IMR-90 (cell line): ENCODE data around the gene FHL2. TPM values are rescaled to one million over a fixed set of nuclear protein-coding genes. Genes with fewer than 3 reads are reported as not detected.

ENCODE experiments used
- ATAC-seq: fragments of 200-7000 bp; cut with Tn5 transposase; 2 replicates; pipeline ENCODE4 v1.9.1; 2020; ENCODE audit warnings: low read depth, mild to moderate bottlenecking, moderate library complexity
- BruUV-seq: library from RNA; stranded (reverse); fragments of 400-500 nt; replicated peaks from 2 replicates; lab custom pipeline; 2021; lab: Mats Ljungman, UMichigan
- CTCF ChIA-PET: fragments of 300-600 bp; formaldehyde crosslinking; extraction: SDS; loops from one replicate; lab custom pipeline; 2021; ENCODE audit warnings: antibody characterized with exemption; lab: Yijun Ruan, JAX
- POLR2A ChIA-PET: fragments of 300-600 bp; sonication (Branson Sonifier 250); formaldehyde crosslinking; loops from one replicate; lab custom pipeline; 2022; ENCODE audit warnings: antibody characterized with exemption; ENCODE audit not compliant: unreplicated experiment; lab: Charles Lee
- DNase-seq: peaks from one replicate; pipeline ENCODE4 v3.0.0; 2013
- H2AFZ ChIP-seq: replicated peaks from 2 replicates; pipeline ENCODE3; 2013; ENCODE audit warnings: low read length, mild to moderate bottlenecking; ENCODE audit not compliant: poor library complexity
- H2AK5ac ChIP-seq: 2 replicates; pipeline ENCODE4 v1.6.1; 2013; ENCODE audit warnings: low read depth, low read length, inconsistent platforms
- H2AK9ac ChIP-seq: replicated peaks from 2 replicates; pipeline ENCODE3; 2013; ENCODE audit warnings: mild to moderate bottlenecking, low read depth, low read length, moderate library complexity; ENCODE audit not compliant: poor library complexity
- H2BK120ac ChIP-seq: 2 replicates; pipeline ENCODE4 v1.6.1; 2013; ENCODE audit warnings: low read depth, low read length, inconsistent platforms
- H2BK15ac ChIP-seq: 3 replicates; pipeline ENCODE4 v1.6.1; 2013; ENCODE audit warnings: low read depth, low read length, inconsistent platforms
- H2BK20ac ChIP-seq: 2 replicates; pipeline ENCODE4 v1.6.1; 2013; ENCODE audit warnings: low read depth, mild to moderate bottlenecking, inconsistent platforms, low read length, moderate library complexity
- H2BK5ac ChIP-seq: 2 replicates; pipeline ENCODE4 v1.6.1; 2013; ENCODE audit warnings: mild to moderate bottlenecking, low read depth, low read length, inconsistent platforms; ENCODE audit not compliant: poor library complexity, severe bottlenecking
- H3K14ac ChIP-seq: replicated peaks from 2 replicates; pipeline ENCODE4 v1.6.1; 2013; ENCODE audit warnings: low read depth, low read length, inconsistent platforms
- H3K18ac ChIP-seq: 2 replicates; pipeline ENCODE4 v1.6.1; 2013; ENCODE audit warnings: low read depth, low read length, control low read depth
- H3K23ac ChIP-seq: 2 replicates; pipeline ENCODE4 v1.6.1; 2013; ENCODE audit warnings: low read depth, low read length, inconsistent platforms
- H3K27ac ChIP-seq: 2 replicates; pipeline ENCODE4 v1.5.1; 2013; ENCODE audit warnings: mild to moderate bottlenecking, control low read depth, low read length; ENCODE audit not compliant: insufficient read depth
- H3K27me3 ChIP-seq: 2 replicates; pipeline ENCODE4 v1.6.1; 2013; ENCODE audit warnings: low read length; ENCODE audit not compliant: control insufficient read depth, insufficient read depth
- H3K36me3 ChIP-seq: 2 replicates; pipeline ENCODE4 v1.6.1; 2013; ENCODE audit warnings: low read length, mixed read lengths; ENCODE audit not compliant: control insufficient read depth, insufficient read depth
- H3K4ac ChIP-seq: 2 replicates; pipeline ENCODE4 v1.6.1; 2013; ENCODE audit warnings: low read depth, low read length, inconsistent platforms
- H3K4me1 ChIP-seq: 2 replicates; pipeline ENCODE4 v1.6.1; 2013; ENCODE audit warnings: low read length, mixed read lengths; ENCODE audit not compliant: control insufficient read depth, insufficient read depth
- H3K4me2 ChIP-seq: 2 replicates; pipeline ENCODE4 v1.6.1; 2013; ENCODE audit warnings: low read depth, mild to moderate bottlenecking, control low read depth, low read length, moderate library complexity
- H3K4me3 ChIP-seq: 2 replicates; pipeline ENCODE4 v1.5.1; 2013; ENCODE audit warnings: low read depth, mild to moderate bottlenecking, control low read depth, low read length, moderate library complexity; ENCODE audit not compliant: insufficient read depth
- H3K56ac ChIP-seq: 2 replicates; pipeline ENCODE4 v1.6.1; 2013; ENCODE audit warnings: low read length, inconsistent platforms; ENCODE audit not compliant: insufficient read depth; ENCODE audit errors: extremely low read depth
- H3K79me1 ChIP-seq, 2 experiments: 2 replicates each; pipeline ENCODE4 v1.6.1; 2013; ENCODE audit warnings: low read length in 2 of 2, inconsistent platforms in 1 of 2, low read depth in 1 of 2
- H3K9ac ChIP-seq: 2 replicates; pipeline ENCODE4 v1.6.1; 2013; ENCODE audit warnings: low read depth, low read length, control low read depth
- H3K9me1 ChIP-seq: 2 replicates; pipeline ENCODE4 v1.6.1; 2013; ENCODE audit warnings: low read length, inconsistent platforms; ENCODE audit not compliant: insufficient read depth
- H3K9me3 ChIP-seq: 2 replicates; pipeline ENCODE4 v1.6.1; 2013; ENCODE audit warnings: low read length; ENCODE audit not compliant: control insufficient read depth, insufficient read depth
- H4K20me1 ChIP-seq: 2 replicates; pipeline ENCODE4 v1.6.1; 2013; ENCODE audit warnings: low read length, inconsistent platforms; ENCODE audit not compliant: insufficient read depth
- H4K5ac ChIP-seq: 2 replicates; pipeline ENCODE4 v1.6.1; 2013; ENCODE audit warnings: mild to moderate bottlenecking, low read depth, low read length, control low read depth
- H4K8ac ChIP-seq, 2 experiments: 2 replicates each; pipeline ENCODE4 v1.6.1; 2013; ENCODE audit warnings: low read depth in 2 of 2, low read length in 2 of 2, control low read depth in 1 of 2, inconsistent platforms in 1 of 2
- H4K91ac ChIP-seq: 2 replicates; pipeline ENCODE4 v1.6.1; 2013; ENCODE audit warnings: low read depth, low read length, inconsistent platforms; ENCODE audit not compliant: insufficient read depth
- CEBPB ChIP-seq: IDR thresholded peaks from 2 replicates; pipeline ENCODE4 v1.6.1; 2012; ENCODE audit warnings: low read depth, low read length, improper control_type of control experiment
- CTCF ChIP-seq: conservative IDR thresholded peaks from 2 replicates; pipeline ENCODE4 v1.5.1; 2012; ENCODE audit warnings: mild to moderate bottlenecking, low read depth, low read length, improper control_type of control experiment
- MAFK ChIP-seq: IDR thresholded peaks from 2 replicates; pipeline ENCODE4 v1.6.1; 2012; ENCODE audit warnings: low read depth, low read length, improper control_type of control experiment
- POLR2A ChIP-seq: IDR thresholded peaks from 2 replicates; pipeline ENCODE4 v1.6.1; 2012; ENCODE audit warnings: mild to moderate bottlenecking, low read depth, low read length
- RAD21 ChIP-seq: IDR thresholded peaks from 2 replicates; pipeline ENCODE4 v1.6.1; 2012; ENCODE audit warnings: low read length, improper control_type of control experiment
- RCOR1 ChIP-seq: IDR thresholded peaks from 2 replicates; pipeline ENCODE4 v1.6.1; 2012; ENCODE audit warnings: mild to moderate bottlenecking, low read length, improper control_type of control experiment; ENCODE audit not compliant: insufficient replicate concordance
- USF2 ChIP-seq: fragments of 150-350 bp; IDR thresholded peaks from 2 replicates; pipeline ENCODE4 v1.6.1; 2017; ENCODE audit warnings: mild to moderate bottlenecking, antibody characterized with exemption, low read length, low read depth
- WGBS, 2 experiments: methylation state at CpG; one replicate each; pipeline versions ENCODE4 v1.1.5 to v1.1.7; 2013; ENCODE audit warnings: missing lambda C conversion rate in 2 of 2; ENCODE audit not compliant: insufficient read length in 1 of 2; ENCODE audit errors: extremely low coverage in 2 of 2; 5-methylcytosine and 5-hydroxymethylcytosine counted together
- dilution Hi-C: fragments of 300-500 bp; cut with HindIII; formaldehyde crosslinking; loops from one replicate; pipeline ENCODE4 v1.14.3; 2018; ENCODE audit warnings: low sequenced_read_pairs; ENCODE audit not compliant: unreplicated experiment
- in situ Hi-C: fragments of 300-500 bp; cut with MboI; formaldehyde crosslinking; loops from 3 replicates; pipeline ENCODE4 v1.14.3; 2019; ENCODE audit warnings: low sequenced_read_pairs, inconsistent platforms, mixed read lengths
- intact Hi-C: fragments of 100-400 bp; cut with micrococcal nuclease; formaldehyde crosslinking; loops from 2 replicates; pipeline ENCODE4 v1.10.0; 2022
- polyA plus RNA-seq, 3 experiments: library from polyadenylated mRNA; depleted of rRNA; stranded (reverse); fragments of >200 nt; gene quantifications; 2 replicates each; pipeline ENCODE4 v1.2.3, GENCODE V29; 2012; ENCODE audit warnings: low replicate concordance in 1 of 3
- total RNA-seq: library from RNA; depleted of rRNA; stranded (reverse); fragments of >200 nt; gene quantifications from 2 replicates; pipeline ENCODE4 v1.2.3, GENCODE V29; 2012

The FHL2 gene
- total and polyA plus RNA-seq, 2 of the 4 experiments (the other 2 are of a cell fraction): 464 to 550 TPM

- dilution Hi-C loops: no loop called here
- 0 out of 2 replicates have a peak overlapping the region, but pooled peaks have one; percentile 21 for H3K9ac ChIP-seq
These were observed 5.3 kb downstream of the FHL2 start for GRCh38 chr2:105393373-105394055.

More at GRCh38 chr2:105393373-105394055, 5.3 kb downstream of the FHL2 start:
- WGBS, 2 experiments: 83% methylated on average over 4 of the region's 13 CpGs; no CpG with 5 or more reads in 1 of the 2 experiments
- Histone ChIP-seq H4K91ac (peak overlapping the region; percentile 25; the same call in 1 of the 2 replicates), H3K27ac (peak overlapping the region; percentile 98; the same call in 1 of the 2 replicates), H2AK9ac (no peak overlapping the region), H2BK20ac (no peak overlapping the region), H3K4ac (peak overlapping the region; percentile 49), H2BK15ac (no peak overlapping the region), H3K27me3 (no peaks in the 10 kb centered on the region), H3K79me1 (peaks cover 3 to 61% of the 10 kb centered on the region in 2 experiments; a peak in 3 of 4 replicates), H3K4me2 (peak overlapping the region; percentile 64), H3K18ac (peak overlapping the region; percentile 88), H2BK5ac (peak overlapping the region; percentile 96), H3K4me3 (no peak overlapping the region), H3K23ac (peak overlapping the region; percentile 64), H3K9me1 (peaks cover 42% of the 10 kb centered on the region), H2BK120ac (0 out of 2 replicates have a peak overlapping the region, but pooled peaks have one; percentile 2), H3K9me3 (no peaks in the 10 kb centered on the region), H4K5ac (peak overlapping the region; percentile 66), H3K14ac (peak overlapping the region; percentile 48; the same call in 1 of the 2 replicates), H4K8ac (peak overlapping the region in 1 of 2 experiments; percentile 25; a peak in 3 of 4 replicates), H4K20me1 (peaks cover 64% of the 10 kb centered on the region), H3K56ac (no peak overlapping the region), H3K4me1 (peaks cover 45% of the 10 kb centered on the region), H2AFZ (no peak overlapping the region), H2AK5ac (peak overlapping the region; percentile 20), H3K36me3 (peaks cover 63% of the 10 kb centered on the region)
- BruUV-seq: no TSS peak
- ChIA-PET POLR2A (interaction anchor here (1.0 kb wide), 1 partner anchor 122 kb away, joined by 3 read pairs; no protein-coding TSS in a partner anchor), CTCF (interaction anchor here (1.1 kb wide), 1 partner anchor 10 kb away, joined by 4 read pairs; no protein-coding TSS in a partner anchor)
- intact Hi-C loops (loop anchor here (5.0 kb wide), 1 partner anchor 51 kb away; no protein-coding TSS in a partner anchor), in situ Hi-C loops (no loop called here)
- no peak for TF ChIP-seq RAD21
- TF ChIP-seq POLR2A: no peak
- TF ChIP-seq CTCF: no peak
- no peak for TF ChIP-seq MAFK
- TF ChIP-seq CEBPB: no peak
- no peak for TF ChIP-seq RCOR1
- no peak for TF ChIP-seq USF2
- ATAC-seq (no peak), DNase-seq (peak; percentile 73)
